ENCODE results near the gene SCIMP. TPM values are rescaled to one million over a fixed set of nuclear protein-coding genes. Genes with fewer than 3 reads are reported as not detected.
A peak's percentile ranks its signal among the peaks of the same experiment; 100 is the strongest.

The SCIMP gene
- total and polyA plus RNA-seq, 2 of the 13 experiments (the other 11 are each of a cell fraction or from before 2014, with no cell fraction given): not detected

DNA sequence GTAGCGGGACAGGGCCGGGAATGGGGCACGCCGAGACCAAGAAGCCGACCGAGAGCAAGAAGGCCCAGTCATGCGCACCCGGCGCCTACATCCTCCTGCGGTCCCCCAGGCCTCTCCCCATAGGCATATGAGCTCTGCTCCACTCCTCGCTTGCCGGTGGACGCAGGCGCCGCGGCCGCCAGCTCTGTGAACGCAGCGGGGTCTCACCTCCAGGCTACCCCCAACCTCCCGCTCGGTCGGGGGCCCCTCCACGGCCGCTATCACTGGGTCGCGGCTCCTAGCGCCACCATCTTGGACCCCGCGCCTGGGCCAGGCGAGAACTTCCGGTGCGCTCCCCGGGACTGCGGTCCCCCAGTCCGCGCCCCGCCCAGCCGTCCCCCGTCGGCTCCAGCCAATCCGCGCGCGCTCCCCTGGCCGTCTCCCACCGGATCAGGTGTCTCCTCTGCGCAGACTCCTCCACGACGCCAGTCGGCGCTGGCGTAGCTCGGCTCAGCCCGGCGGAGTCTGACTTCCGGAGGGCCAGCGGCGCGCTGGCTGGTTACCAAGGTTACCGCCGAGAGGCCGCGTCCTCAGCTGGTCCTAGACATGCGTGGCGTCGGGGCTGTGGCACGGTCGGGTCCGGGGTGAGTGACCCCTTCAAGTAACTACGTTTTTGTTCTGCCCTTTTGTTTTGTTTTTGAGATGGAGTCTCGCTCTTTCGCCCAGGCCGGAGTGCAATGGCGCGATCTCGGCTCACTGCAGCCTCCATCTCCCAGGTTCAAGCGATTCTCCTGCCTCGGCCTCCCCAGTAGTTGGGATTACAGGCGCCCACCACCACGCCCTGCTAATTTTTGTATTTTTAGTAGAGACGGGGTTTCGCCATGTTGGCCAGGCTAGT is 42.9 kb downstream of the SCIMP start, which contains the start of gene ZNF594 (continued):
- TF ChIP-seq GATAD2A (CRISPR knock-in tag; IDR thresholded peaks at IDR 0.05): peak; percentile 27; the same call in 1 of the 2 replicates
- TF ChIP-seq ZNF350 (CRISPR knock-in tag; IDR thresholded peaks at IDR 0.05; ENCODE audit: borderline replicate concordance, low read depth): peak; percentile 63; the same call in 1 of the 2 replicates
- TF ChIP-seq ZBTB4 (CRISPR knock-in tag; IDR thresholded peaks at IDR 0.05; ENCODE audit: borderline replicate concordance): no peak
- TF ChIP-seq NCOA2 (CRISPR knock-in tag; IDR thresholded peaks at IDR 0.05): peak; percentile 34; the same call in 1 of the 2 replicates
- TF ChIP-seq CREB1 (IDR thresholded peaks at IDR 0.05): peak; percentile 24; the same call in 1 of the 2 replicates
- no peak for TF ChIP-seq CREB1 (CRISPR knock-in tag; IDR thresholded peaks at IDR 0.05)
- peak; percentile 79 for TF ChIP-seq RFX3 (CRISPR knock-in tag; IDR thresholded peaks at IDR 0.05)
- TF ChIP-seq, protein P1, sequence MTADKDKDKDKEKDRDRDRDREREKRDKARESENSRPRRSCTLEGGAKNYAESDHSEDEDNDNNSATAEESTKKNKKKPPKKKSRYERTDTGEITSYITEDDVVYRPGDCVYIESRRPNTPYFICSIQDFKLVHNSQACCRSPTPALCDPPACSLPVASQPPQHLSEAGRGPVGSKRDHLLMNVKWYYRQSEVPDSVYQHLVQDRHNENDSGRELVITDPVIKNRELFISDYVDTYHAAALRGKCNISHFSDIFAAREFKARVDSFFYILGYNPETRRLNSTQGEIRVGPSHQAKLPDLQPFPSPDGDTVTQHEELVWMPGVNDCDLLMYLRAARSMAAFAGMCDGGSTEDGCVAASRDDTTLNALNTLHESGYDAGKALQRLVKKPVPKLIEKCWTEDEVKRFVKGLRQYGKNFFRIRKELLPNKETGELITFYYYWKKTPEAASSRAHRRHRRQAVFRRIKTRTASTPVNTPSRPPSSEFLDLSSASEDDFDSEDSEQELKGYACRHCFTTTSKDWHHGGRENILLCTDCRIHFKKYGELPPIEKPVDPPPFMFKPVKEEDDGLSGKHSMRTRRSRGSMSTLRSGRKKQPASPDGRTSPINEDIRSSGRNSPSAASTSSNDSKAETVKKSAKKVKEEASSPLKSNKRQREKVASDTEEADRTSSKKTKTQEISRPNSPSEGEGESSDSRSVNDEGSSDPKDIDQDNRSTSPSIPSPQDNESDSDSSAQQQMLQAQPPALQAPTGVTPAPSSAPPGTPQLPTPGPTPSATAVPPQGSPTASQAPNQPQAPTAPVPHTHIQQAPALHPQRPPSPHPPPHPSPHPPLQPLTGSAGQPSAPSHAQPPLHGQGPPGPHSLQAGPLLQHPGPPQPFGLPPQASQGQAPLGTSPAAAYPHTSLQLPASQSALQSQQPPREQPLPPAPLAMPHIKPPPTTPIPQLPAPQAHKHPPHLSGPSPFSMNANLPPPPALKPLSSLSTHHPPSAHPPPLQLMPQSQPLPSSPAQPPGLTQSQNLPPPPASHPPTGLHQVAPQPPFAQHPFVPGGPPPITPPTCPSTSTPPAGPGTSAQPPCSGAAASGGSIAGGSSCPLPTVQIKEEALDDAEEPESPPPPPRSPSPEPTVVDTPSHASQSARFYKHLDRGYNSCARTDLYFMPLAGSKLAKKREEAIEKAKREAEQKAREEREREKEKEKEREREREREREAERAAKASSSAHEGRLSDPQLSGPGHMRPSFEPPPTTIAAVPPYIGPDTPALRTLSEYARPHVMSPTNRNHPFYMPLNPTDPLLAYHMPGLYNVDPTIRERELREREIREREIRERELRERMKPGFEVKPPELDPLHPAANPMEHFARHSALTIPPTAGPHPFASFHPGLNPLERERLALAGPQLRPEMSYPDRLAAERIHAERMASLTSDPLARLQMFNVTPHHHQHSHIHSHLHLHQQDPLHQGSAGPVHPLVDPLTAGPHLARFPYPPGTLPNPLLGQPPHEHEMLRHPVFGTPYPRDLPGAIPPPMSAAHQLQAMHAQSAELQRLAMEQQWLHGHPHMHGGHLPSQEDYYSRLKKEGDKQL (CRISPR knock-in tag; IDR thresholded peaks at IDR 0.05; ENCODE audit: low read depth): peak; percentile 43; the same call in 1 of the 2 replicates
- 0 out of 2 replicates have a peak, but pooled peaks have one; percentile 40 for TF ChIP-seq ZBTB2 (CRISPR knock-in tag; IDR thresholded peaks at IDR 0.05; ENCODE audit: low read depth)
- TF ChIP-seq, protein P2, sequence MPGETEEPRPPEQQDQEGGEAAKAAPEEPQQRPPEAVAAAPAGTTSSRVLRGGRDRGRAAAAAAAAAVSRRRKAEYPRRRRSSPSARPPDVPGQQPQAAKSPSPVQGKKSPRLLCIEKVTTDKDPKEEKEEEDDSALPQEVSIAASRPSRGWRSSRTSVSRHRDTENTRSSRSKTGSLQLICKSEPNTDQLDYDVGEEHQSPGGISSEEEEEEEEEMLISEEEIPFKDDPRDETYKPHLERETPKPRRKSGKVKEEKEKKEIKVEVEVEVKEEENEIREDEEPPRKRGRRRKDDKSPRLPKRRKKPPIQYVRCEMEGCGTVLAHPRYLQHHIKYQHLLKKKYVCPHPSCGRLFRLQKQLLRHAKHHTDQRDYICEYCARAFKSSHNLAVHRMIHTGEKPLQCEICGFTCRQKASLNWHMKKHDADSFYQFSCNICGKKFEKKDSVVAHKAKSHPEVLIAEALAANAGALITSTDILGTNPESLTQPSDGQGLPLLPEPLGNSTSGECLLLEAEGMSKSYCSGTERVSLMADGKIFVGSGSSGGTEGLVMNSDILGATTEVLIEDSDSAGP (CRISPR knock-in tag; IDR thresholded peaks at IDR 0.05; ENCODE audit: borderline replicate concordance): peak; percentile 67; the same call in 1 of the 2 replicates
- TF ChIP-seq ELF1 (CRISPR knock-in tag; IDR thresholded peaks at IDR 0.05): peak; percentile 90
- TF ChIP-seq SP140L (CRISPR knock-in tag; IDR thresholded peaks at IDR 0.05; ENCODE audit: borderline replicate concordance): no peak
- TF ChIP-seq, protein P3, sequence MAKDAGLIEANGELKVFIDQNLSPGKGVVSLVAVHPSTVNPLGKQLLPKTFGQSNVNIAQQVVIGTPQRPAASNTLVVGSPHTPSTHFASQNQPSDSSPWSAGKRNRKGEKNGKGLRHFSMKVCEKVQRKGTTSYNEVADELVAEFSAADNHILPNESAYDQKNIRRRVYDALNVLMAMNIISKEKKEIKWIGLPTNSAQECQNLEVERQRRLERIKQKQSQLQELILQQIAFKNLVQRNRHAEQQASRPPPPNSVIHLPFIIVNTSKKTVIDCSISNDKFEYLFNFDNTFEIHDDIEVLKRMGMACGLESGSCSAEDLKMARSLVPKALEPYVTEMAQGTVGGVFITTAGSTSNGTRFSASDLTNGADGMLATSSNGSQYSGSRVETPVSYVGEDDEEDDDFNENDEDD (CRISPR knock-in tag; IDR thresholded peaks at IDR 0.05; ENCODE audit: borderline replicate concordance): peak; percentile 37; the same call in 1 of the 2 replicates
- peak; percentile 98 for TF ChIP-seq GABPB1 (CRISPR knock-in tag; IDR thresholded peaks at IDR 0.05)
